ENCODE results near the gene MOGAT1.
A peak's percentile ranks its signal among the peaks of the same experiment; 100 is the strongest.
"Not testable (repeated sequence)": the region's sequence is repeated elsewhere in the genome, so short reads cannot be mapped to it uniquely, and the experiment has no call there.

MOGAT1 gene

DNA sequence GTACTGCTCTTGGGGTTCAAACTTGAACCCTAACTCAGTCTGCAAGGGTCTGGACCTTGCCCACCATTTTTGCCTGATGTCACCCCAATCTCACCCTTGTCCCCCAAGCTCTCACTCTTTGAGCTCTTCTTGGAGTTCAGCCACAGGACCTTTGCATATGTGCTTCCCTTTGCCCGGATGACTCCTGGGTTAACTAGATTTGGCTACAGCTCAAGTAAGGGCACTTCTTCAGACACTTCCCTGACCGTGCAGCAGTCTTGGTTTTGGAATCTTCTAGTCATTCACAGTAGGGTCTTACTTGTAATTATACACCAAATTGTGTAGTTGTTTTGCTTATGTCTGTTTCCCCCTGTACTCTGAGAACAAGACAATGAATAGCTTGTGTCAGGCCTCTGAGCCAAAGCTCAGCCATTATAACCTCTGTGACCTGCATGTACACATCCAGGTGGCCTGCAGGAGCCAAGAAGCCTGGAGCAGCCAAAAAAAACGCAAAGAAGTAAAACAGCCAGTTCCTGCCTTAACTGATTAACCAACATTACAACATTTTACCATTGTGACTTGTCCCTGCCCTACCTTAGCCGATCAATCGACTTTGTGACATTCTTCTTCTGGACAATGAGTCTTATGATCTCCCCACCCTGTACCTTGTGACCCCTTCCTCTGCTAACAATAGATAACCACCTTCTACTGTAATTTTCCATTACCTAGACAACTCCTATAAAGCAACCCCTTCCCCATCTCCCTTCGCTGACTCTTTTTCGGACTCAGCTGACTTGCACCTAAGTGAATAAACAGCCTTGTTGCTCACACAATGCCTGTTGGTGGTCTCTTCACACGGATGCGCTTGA is 1.0 kb upstream of the MOGAT1 start:
- DNase-seq (ENCODE audit: low spot score), result no peak

DNA sequence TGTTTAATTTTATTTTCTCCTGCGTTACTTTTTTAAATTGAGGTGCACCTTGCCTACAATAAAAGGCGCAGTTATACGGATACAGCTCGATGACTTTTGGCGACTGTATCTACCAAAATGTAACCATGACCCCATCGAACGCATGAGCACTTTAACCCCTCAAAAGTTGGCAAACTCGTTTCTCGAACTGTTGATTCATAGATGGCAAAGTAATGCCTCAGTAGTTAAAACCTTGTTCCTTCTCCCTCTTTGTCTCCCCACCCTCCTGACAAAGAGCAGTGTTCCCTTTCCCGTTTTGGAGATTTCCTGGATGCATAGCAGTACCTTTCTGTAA is 577 bp downstream of the MOGAT1 start:
- no peak for DNase-seq (ENCODE audit: low spot score)

DNA sequence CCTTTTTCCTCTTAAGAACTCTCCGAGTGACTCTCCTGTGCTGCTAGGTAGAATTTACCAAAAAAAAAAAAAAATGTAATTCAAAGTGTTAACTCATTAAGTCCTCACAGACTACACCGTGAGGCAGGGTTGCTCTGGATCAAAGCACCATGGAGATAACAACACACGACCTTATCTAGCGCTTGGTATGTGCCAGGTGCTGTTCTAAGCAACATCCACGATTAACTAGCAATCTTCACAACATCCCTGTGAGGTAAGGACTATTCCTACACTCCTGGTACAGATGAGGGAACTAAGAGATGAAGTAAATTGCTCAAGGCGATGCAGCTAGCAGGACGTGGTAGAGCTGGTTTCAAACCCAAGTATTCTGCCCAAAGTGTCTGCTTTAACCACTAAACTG is 1.8 kb downstream of the MOGAT1 start:
- DNase-seq (ENCODE audit: low spot score), result no peak

DNA sequence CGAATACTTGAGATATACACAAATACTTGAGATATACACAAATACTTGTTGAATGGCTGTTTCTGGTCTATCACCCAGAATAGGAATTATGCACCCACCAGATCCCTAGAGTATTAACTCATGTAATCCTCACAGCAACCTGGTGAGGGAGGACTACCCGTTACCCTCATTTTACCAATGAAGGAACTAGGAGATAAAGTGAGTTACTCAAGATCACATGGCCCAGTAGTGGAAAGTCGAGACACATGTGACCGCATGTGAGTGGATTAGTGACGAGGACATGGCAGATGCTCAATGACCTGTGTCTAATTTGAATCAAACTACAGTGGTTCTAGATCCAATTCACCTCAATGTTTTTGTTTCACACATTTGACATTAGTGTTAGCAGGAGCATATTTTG is 2.4 kb downstream of the MOGAT1 start:
- no peak for DNase-seq (ENCODE audit: low spot score)

- DNase-seq (ENCODE audit: low spot score), result no peak
Observed at GRCh38 chr2:222677981-222678380, 6.5 kb downstream of the MOGAT1 start.

DNA sequence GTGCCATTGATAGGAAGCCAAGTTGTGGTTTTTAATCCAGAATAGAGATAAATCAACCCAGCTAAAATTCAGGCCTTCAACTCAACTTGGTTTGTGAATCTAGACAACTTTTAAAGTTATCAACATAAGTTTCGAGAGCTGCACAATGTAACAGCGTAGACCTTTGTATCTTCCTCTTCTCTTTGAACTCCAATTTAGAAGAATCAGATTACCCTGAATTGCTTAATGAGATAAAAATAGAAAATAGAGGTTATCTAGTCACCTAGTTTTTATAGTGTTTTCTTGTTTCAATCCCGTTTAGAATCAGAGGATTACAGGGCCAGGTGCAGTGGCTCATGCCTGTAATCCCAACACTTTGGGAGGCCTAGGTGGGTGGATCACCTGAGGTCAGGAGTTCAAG is 12.3 kb downstream of the MOGAT1 start:
- no peak for DNase-seq (ENCODE audit: low spot score)

GRCh38 chr2:222686086-222686750 is 14.8 kb downstream of the MOGAT1 start:
- DNase-seq (ENCODE audit: low spot score), result no peak

DNA sequence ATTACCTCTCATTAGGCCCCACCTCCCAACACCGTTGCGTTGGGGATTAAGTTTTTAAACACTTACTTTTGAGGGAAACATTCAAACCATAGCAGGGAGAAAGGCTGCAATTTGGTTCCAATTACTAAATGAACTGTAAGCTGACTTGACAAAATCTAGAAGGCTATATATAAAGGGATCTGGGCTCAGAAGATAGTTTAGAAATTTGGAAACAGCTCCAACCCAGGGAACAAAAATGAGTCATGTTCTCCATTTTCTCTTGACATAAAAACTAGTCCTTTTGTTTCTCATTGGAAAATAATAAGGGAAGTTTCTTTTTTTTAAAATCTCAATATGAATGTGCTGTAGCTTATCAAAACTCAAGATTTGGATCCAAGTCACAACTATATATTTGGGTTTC is 17.5 kb downstream of the MOGAT1 start:
- no peak for DNase-seq (ENCODE audit: low spot score)

DNA sequence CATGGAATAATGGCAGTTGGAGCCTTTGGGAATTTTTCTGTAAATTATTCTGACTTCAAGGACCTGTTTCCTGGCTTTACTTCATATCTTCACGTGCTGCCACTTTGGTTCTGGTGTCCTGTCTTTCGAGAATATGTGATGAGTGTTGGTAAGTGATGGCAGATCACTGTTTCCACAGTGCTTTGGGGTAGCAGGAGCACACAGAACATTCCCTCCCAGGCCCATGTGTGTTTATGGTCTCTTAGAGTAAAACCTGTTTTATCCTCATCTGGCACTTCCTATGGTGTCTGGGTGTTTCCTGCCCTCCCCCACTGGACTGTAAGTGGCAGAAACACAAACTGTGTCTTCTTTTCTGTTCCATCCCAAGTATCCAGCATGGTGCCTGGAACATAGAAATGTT is 17.9 kb downstream of the MOGAT1 start:
- no peak for DNase-seq (ENCODE audit: low spot score)

- peak; percentile 67 for DNase-seq (ENCODE audit: low spot score)
Observed at GRCh38 chr2:222690564-222691200, 19.2 kb downstream of the MOGAT1 start.

DNA sequence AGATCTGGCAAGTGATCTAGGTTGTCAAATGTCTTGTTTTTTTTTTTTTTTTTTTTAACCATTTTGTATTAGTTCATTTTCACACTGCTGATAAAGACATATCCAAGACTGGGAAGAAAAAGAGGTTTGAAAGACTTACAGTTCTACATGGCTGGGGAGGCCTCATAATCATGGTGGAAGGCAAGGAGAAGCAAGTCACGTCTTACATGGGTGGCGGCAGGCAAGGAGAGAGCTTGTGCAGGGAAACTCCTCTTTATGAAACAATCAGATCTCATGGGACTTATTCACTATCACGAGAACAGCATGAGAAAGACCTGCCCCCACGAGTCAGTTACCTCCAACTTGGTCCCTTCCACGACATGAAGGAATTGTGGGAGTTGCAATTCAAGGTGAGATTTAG is 22.0 kb downstream of the MOGAT1 start:
- DNase-seq (ENCODE audit: low spot score), result not testable (repeated sequence)

DNA sequence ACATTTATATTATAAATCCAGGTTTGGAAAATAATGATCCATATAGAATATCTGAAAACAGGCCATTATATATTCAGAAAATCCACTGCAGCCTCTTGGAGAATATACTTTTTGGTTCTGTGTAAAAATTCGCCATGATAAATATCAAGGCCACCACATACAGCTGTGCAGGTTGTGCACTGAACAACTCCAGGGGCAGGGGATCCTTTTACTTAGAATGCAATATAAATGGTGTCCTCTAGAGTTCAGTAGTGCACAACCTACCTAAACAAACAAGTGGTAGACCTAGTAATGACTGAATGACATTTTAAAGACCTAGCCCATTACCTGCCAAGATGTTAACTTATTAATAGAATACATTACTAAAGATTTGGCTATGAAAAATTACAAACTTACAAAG is 22.4 kb downstream of the MOGAT1 start:
- no peak for DNase-seq (ENCODE audit: low spot score)

- no peak for DNase-seq (ENCODE audit: low spot score)
Observed at GRCh38 chr2:222698276-222698675, 26.8 kb downstream of the MOGAT1 start.

- DNase-seq (ENCODE audit: low spot score), result no peak
Observed at GRCh38 chr2:222701233-222701632, 29.8 kb downstream of the MOGAT1 start.

DNA sequence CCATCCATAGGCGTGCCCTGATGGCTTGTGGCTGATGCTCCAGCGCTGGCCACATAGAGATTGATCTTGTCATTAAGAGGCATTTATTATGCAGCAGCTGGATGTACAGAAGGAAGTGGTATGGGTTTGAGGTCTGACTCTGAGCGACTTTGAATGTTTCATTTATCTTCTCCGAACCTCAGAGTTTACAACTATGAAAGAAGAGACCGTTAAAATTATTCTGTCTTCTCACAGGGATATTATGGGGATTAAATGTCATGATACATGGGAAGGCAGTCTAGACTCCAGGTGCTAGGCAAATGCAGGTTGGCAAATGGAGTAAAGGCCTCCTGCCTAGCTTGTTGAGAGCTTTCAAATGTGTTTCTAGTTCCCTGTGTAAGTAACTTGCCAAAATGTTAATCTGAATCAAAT is 30.3 kb downstream of the MOGAT1 start:
- DNase-seq (ENCODE audit: low spot score), result no peak

GRCh38 chr2:222703091-222703490 is 31.6 kb downstream of the MOGAT1 start:
- DNase-seq (ENCODE audit: low spot score), result no peak

GRCh38 chr2:222703886-222704285 is 32.4 kb downstream of the MOGAT1 start:
- no peak for DNase-seq (ENCODE audit: low spot score)

DNA sequence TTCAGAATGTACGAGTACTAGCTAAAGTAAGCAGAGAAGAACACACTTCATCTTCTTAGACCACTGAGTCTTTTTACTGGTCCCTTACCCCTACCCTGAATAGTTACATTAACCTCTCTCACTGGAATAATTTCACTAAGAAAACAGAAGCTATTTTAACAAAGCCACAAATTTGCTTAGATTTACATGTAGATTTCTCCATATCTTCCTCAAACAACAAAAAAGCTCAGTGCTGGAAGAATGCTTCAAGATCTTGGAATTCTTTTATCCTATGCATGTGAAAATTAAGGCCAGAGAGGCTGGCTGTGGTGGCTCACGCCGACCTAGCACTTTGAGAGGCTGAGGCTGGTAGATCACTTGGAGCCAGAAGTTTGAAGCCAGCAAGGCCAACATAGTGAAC is 35.2 kb downstream of the MOGAT1 start:
- no peak for DNase-seq (ENCODE audit: low spot score)

GRCh38 chr2:222707102-222707688 is 35.7 kb downstream of the MOGAT1 start:
- no peak for DNase-seq (ENCODE audit: low spot score)

DNA sequence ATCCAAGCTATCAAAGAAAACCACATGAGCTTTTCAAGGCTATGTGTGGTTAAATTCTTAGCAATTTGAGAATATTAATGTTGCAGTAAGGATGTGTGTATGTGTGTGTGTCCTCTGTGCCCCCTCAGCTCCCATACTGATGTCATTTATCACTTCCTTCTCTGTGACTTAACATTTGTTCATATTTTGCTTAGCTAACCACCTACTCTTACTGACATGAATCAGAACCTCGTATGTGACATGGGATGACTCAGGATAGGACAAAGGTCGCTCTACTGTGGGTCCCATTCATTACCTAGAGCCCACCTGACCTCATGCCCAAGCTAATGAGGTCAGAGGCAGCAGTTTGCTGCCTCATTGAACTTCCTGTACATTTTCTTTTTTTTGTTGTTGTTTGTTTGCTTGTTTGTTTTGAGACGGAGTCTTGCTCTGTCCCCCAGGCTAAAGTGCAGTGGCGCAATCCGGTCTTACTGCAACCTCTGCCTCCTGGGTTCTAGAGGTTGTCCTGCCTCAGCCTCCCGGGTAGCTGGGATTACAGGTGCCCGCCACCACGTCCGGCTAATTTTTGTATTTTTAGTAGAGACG is 36.3 kb downstream of the MOGAT1 start:
- DNase-seq (ENCODE audit: low spot score), result no peak

DNA sequence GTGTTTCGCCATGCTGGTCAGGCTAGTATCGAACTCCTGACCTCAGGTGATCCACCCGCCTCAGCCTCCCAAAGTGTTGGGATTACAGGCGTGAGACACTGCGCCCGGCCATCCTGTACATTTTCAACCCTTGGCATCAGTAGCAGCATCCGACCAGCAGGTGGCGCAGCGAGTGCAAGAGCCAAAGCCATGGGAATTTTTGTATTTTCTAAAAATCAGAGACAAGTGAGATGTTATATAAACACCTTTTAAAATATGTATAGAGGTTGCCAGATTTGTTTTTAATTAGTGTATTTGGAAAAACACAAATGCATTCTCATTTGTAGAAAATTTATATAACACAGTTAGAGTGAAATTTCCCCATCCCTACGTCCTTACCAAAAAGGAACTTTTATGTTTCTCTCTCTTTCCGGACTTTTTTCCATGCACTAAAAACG is 36.8 kb downstream of the MOGAT1 start:
- peak; percentile 62 for DNase-seq (ENCODE audit: low spot score)
